ENCODE measurements around the gene DNAH14.
"Not testable (repeated sequence)": the region's sequence is repeated elsewhere in the genome, so short reads cannot be mapped to it uniquely, and the experiment has no call there.

DNAH14 gene

GRCh38 chr1:225147791-225148190, 218.3 kb downstream of the DNAH14 start:
- DNase-seq: not testable (repeated sequence)

GRCh38 chr1:225152061-225152460, 222.6 kb downstream of the DNAH14 start:
- no peak for DNase-seq

GRCh38 chr1:225155555-225155954, 226.1 kb downstream of the DNAH14 start:
- no peak for DNase-seq

- no peak for DNase-seq
Observed at GRCh38 chr1:225156254-225156653, 226.8 kb downstream of the DNAH14 start.

- DNase-seq: no peak
Observed at GRCh38 chr1:225158291-225158690, 228.8 kb downstream of the DNAH14 start.

- no peak for DNase-seq
Observed at GRCh38 chr1:225159793-225160192, 230.3 kb downstream of the DNAH14 start.

GRCh38 chr1:225177409-225177808, 247.9 kb downstream of the DNAH14 start:
- not testable (repeated sequence) for DNase-seq

GRCh38 chr1:225179686-225180085, 250.2 kb downstream of the DNAH14 start:
- no peak for DNase-seq

GRCh38 chr1:225182716-225183115, 253.2 kb downstream of the DNAH14 start:
- DNase-seq: no peak

GRCh38 chr1:225191199-225191753, 261.8 kb downstream of the DNAH14 start:
- no peak for DNase-seq

- no peak for DNase-seq
Observed at GRCh38 chr1:225201447-225201846, 272.0 kb downstream of the DNAH14 start.

GRCh38 chr1:225207791-225208190, 278.3 kb downstream of the DNAH14 start:
- DNase-seq: no peak

- DNase-seq: no peak
Observed at GRCh38 chr1:225209153-225209552, 279.7 kb downstream of the DNAH14 start.

- DNase-seq: not testable (repeated sequence)
Observed at GRCh38 chr1:225210180-225210579, 280.7 kb downstream of the DNAH14 start.

GRCh38 chr1:225211694-225212442, 282.4 kb downstream of the DNAH14 start:
- DNase-seq: not testable (repeated sequence)

GRCh38 chr1:225224287-225224686, 294.8 kb downstream of the DNAH14 start:
- DNase-seq: no peak

GRCh38 chr1:225225681-225226080, 296.2 kb downstream of the DNAH14 start:
- DNase-seq: no peak

- DNase-seq: no peak
Observed at GRCh38 chr1:225228871-225229303, 299.4 kb downstream of the DNAH14 start.

GRCh38 chr1:225229429-225229828, 300.0 kb downstream of the DNAH14 start:
- not testable (repeated sequence) for DNase-seq

- no peak for DNase-seq
Observed at GRCh38 chr1:225230483-225230882, 301.0 kb downstream of the DNAH14 start.

GRCh38 chr1:225232930-225233329, 303.5 kb downstream of the DNAH14 start:
- DNase-seq: not testable (repeated sequence)

GRCh38 chr1:225242611-225243010, 313.1 kb downstream of the DNAH14 start:
- no peak for DNase-seq

GRCh38 chr1:225250432-225250831, 321.0 kb downstream of the DNAH14 start:
- no peak for DNase-seq
